HepG2 (cell line): ENCODE measurements around the gene CREB3. TPM values are rescaled to one million over a fixed set of nuclear protein-coding genes. Genes with fewer than 3 reads are reported as not detected.

Experiments
- AHR ChIP-seq: IDR thresholded peaks from 2 replicates; pipeline ENCODE4 v1.6.1; 2018; ENCODE audit warnings: missing genetic modification reagents, missing compliant biosample characterization
- CAMTA2 ChIP-seq: sonication (generic); formaldehyde crosslinking; IDR thresholded peaks from 2 replicates; pipeline ENCODE4 v1.4.0; 2020; ENCODE audit warnings: mild to moderate bottlenecking, missing genetic modification reagents, borderline replicate concordance
- ETV5 ChIP-seq: IDR thresholded peaks from 2 replicates; pipeline ENCODE4 v1.6.1; 2018; ENCODE audit warnings: missing biosample characterization, missing genetic modification reagents, inconsistent platforms, borderline replicate concordance
- NR2C2 ChIP-seq: sonication (generic); formaldehyde crosslinking; IDR thresholded peaks from 2 replicates; pipeline ENCODE4 v1.4.0; 2020; ENCODE audit warnings: missing genetic modification reagents, mild to moderate bottlenecking, moderate library complexity, borderline replicate concordance
- ONECUT2 ChIP-seq: sonication (generic); formaldehyde crosslinking; IDR thresholded peaks from 2 replicates; pipeline ENCODE4 v1.4.0; 2020; ENCODE audit warnings: missing genetic modification reagents
- PHB2 ChIP-seq: fragments of 450-650 bp; IDR thresholded peaks from 2 replicates; pipeline ENCODE4 v1.6.1; 2018; ENCODE audit not compliant: partially characterized antibody
- SIN3A ChIP-seq: IDR thresholded peaks from 2 replicates; pipeline ENCODE4 v1.6.1; 2011; ENCODE audit warnings: low read depth, mild to moderate bottlenecking, control low read depth, low read length, borderline replicate concordance
- SNAPC2 ChIP-seq: sonication (generic); formaldehyde crosslinking; IDR thresholded peaks from 2 replicates; pipeline ENCODE4 v1.8.1; 2022; ENCODE audit warnings: mild to moderate bottlenecking, missing genetic modification reagents
- TRIM24 ChIP-seq: sonication (generic); formaldehyde crosslinking; IDR thresholded peaks from 2 replicates; pipeline ENCODE4 v1.8.0; 2022; ENCODE audit warnings: mild to moderate bottlenecking, missing genetic modification reagents
- ZFP82 ChIP-seq: sonication (generic); formaldehyde crosslinking; IDR thresholded peaks from 2 replicates; pipeline ENCODE4 v1.5.1; 2020; ENCODE audit warnings: mild to moderate bottlenecking, missing genetic modification reagents, borderline replicate concordance
- ZNF616 ChIP-seq: sonication (generic); formaldehyde crosslinking; IDR thresholded peaks from 2 replicates; pipeline ENCODE4 v1.5.0; 2020; ENCODE audit warnings: low read depth, mild to moderate bottlenecking, missing genetic modification reagents
- ZNF839 ChIP-seq: sonication (generic); formaldehyde crosslinking; IDR thresholded peaks from 2 replicates; pipeline ENCODE4 v1.4.0; 2020; ENCODE audit warnings: missing genetic modification reagents, mild to moderate bottlenecking, borderline replicate concordance
- polyA plus RNA-seq, 8 experiments: library from polyadenylated mRNA; depleted of rRNA in 3 of 8; stranded (reverse) in 7 of 8; unstranded in 1 of 8; fragments of >200 nt; fragmentation: Illumina TruSeq in 4 of 8; extraction: Trizol in 4 of 8; gene quantifications; 2 replicates each; pipeline versions ENCODE4 v1.2.1 to v1.2.3, GENCODE V29; 2011 to 2016; ENCODE audit warnings: low read depth in 4 of 8, missing spikeins in 1 of 8, mixed read lengths in 1 of 8; ENCODE audit not compliant: insufficient read depth in 1 of 8
- total RNA-seq, 5 experiments: library from RNA; depleted of rRNA; stranded (reverse); fragments of >200 nt; fragmentation: Illumina TruSeq; extraction: Trizol; gene quantifications; 2 replicates each; pipeline ENCODE4 v1.2.3, GENCODE V29; 2016; ENCODE audit warnings: low read depth in 1 of 5
- TF ChIP-seq, protein P1 (sequence below): sonication (generic); formaldehyde crosslinking; IDR thresholded peaks from 2 replicates; pipeline ENCODE4 v1.4.0; 2020; ENCODE audit warnings: mild to moderate bottlenecking, missing genetic modification reagents
- TF ChIP-seq, protein P2 (sequence below), 2 experiments: sonication (generic) in 1 of 2; formaldehyde crosslinking in 1 of 2; IDR thresholded peaks; 2 replicates each; pipeline versions ENCODE4 v1.4.0 to v1.6.1; 2018 to 2020; ENCODE audit warnings: missing genetic modification reagents in 2 of 2, borderline replicate concordance in 1 of 2, low read depth in 1 of 2, mild to moderate bottlenecking in 1 of 2, missing biosample characterization in 1 of 2
- TF ChIP-seq, protein P3 (sequence below): sonication (generic); formaldehyde crosslinking; IDR thresholded peaks from 2 replicates; pipeline ENCODE4 v1.5.1; 2020; ENCODE audit warnings: missing genetic modification reagents, mild to moderate bottlenecking, borderline replicate concordance
- TF ChIP-seq, protein P4 (sequence below): sonication (generic); formaldehyde crosslinking; IDR thresholded peaks from 2 replicates; pipeline ENCODE4 v1.8.0; 2022; ENCODE audit warnings: mild to moderate bottlenecking, missing genetic modification reagents, moderate library complexity
- TF ChIP-seq, protein P5 (sequence below): sonication (generic); formaldehyde crosslinking; IDR thresholded peaks from 2 replicates; pipeline ENCODE4 v1.4.0; 2020; ENCODE audit warnings: missing genetic modification reagents

The CREB3 gene
- total and polyA plus RNA-seq, 2 of the 13 experiments (the other 11 are each of a cell fraction or from before 2014, with no cell fraction given): 11.1 to 34.2 TPM

DNA sequence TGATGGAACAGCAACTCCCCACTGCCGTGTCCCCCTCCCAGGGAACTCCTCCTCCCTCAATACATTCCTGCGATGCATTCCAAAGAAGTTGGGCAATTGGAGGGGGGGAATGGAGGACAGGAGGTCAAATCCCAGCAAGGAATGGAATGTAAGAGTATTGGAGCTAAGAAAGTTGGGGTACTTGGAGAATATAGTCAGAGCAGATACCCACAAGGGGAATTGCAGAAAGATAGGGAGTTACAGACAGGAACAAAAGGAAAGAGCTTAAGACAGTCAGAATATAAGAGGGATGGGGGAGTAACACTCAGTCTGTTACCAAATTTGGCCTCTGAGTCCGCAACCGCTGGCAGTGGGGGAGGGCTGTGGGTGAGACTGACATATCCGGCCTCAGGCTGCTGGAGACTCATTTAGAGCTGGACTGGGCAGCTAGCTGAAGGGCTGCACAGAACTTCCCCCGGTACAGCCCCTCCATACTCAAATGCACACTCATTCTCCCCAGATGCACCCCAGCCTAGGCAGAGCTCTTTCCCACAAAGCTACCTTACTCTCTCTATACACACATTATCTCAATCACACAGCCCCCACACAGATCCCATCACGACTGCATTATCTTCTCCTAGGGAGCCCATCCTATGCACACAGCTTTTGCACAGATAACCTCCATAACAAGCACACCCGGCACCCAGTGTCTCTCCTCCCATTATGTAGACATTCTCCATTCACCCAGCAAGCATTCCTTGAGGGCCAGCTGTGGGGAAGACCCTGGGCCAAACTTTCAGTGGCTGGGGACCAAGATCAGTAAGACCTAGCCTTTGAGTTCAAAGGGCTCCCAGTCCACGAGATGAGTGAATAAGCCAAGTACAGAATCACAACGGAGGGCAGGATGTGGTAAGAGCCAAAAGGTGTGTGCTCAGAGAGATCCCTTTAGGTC, 4.2 kb upstream of the CREB3 start (continued):
- TF ChIP-seq, protein P1, sequence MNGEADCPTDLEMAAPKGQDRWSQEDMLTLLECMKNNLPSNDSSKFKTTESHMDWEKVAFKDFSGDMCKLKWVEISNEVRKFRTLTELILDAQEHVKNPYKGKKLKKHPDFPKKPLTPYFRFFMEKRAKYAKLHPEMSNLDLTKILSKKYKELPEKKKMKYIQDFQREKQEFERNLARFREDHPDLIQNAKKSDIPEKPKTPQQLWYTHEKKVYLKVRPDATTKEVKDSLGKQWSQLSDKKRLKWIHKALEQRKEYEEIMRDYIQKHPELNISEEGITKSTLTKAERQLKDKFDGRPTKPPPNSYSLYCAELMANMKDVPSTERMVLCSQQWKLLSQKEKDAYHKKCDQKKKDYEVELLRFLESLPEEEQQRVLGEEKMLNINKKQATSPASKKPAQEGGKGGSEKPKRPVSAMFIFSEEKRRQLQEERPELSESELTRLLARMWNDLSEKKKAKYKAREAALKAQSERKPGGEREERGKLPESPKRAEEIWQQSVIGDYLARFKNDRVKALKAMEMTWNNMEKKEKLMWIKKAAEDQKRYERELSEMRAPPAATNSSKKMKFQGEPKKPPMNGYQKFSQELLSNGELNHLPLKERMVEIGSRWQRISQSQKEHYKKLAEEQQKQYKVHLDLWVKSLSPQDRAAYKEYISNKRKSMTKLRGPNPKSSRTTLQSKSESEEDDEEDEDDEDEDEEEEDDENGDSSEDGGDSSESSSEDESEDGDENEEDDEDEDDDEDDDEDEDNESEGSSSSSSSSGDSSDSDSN: 0 out of 2 replicates have a peak, but pooled peaks have one; percentile 31
- TF ChIP-seq TRIM24 (CRISPR knock-in tag) (no peak), SNAPC2 (CRISPR knock-in tag) (no peak), ZFP82 (CRISPR knock-in tag) (no peak), ZNF616 (CRISPR knock-in tag) (0 out of 2 replicates have a peak, but pooled peaks have one; percentile 42), NR2C2 (CRISPR knock-in tag) (no peak), ZNF839 (CRISPR knock-in tag) (no peak), SIN3A (no peak), ONECUT2 (CRISPR knock-in tag) (no peak), PHB2 (no peak), CAMTA2 (no peak), ETV5 (CRISPR knock-in tag) (peak; percentile 24; the same call in 1 of the 2 replicates), AHR (CRISPR knock-in tag) (no peak)
- TF ChIP-seq, protein P2, sequence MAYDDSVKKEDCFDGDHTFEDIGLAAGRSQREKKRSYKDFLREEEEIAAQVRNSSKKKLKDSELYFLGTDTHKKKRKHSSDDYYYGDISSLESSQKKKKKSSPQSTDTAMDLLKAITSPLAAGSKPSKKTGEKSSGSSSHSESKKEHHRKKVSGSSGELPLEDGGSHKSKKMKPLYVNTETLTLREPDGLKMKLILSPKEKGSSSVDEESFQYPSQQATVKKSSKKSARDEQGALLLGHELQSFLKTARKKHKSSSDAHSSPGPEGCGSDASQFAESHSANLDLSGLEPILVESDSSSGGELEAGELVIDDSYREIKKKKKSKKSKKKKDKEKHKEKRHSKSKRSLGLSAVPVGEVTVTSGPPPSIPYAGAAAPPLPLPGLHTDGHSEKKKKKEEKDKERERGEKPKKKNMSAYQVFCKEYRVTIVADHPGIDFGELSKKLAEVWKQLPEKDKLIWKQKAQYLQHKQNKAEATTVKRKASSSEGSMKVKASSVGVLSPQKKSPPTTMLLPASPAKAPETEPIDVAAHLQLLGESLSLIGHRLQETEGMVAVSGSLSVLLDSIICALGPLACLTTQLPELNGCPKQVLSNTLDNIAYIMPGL (CRISPR knock-in tag; IDR thresholded peaks at IDR 0.05; ENCODE audit: borderline replicate concordance in 1 of 2, low read depth in 1 of 2): no peak
- TF ChIP-seq, protein P3, sequence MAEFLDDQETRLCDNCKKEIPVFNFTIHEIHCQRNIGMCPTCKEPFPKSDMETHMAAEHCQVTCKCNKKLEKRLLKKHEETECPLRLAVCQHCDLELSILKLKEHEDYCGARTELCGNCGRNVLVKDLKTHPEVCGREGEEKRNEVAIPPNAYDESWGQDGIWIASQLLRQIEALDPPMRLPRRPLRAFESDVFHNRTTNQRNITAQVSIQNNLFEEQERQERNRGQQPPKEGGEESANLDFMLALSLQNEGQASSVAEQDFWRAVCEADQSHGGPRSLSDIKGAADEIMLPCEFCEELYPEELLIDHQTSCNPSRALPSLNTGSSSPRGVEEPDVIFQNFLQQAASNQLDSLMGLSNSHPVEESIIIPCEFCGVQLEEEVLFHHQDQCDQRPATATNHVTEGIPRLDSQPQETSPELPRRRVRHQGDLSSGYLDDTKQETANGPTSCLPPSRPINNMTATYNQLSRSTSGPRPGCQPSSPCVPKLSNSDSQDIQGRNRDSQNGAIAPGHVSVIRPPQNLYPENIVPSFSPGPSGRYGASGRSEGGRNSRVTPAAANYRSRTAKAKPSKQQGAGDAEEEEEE (CRISPR knock-in tag): no peak
- TF ChIP-seq, protein P4, sequence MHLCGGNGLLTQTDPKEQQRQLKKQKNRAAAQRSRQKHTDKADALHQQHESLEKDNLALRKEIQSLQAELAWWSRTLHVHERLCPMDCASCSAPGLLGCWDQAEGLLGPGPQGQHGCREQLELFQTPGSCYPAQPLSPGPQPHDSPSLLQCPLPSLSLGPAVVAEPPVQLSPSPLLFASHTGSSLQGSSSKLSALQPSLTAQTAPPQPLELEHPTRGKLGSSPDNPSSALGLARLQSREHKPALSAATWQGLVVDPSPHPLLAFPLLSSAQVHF: no peak
- TF ChIP-seq, protein P5, sequence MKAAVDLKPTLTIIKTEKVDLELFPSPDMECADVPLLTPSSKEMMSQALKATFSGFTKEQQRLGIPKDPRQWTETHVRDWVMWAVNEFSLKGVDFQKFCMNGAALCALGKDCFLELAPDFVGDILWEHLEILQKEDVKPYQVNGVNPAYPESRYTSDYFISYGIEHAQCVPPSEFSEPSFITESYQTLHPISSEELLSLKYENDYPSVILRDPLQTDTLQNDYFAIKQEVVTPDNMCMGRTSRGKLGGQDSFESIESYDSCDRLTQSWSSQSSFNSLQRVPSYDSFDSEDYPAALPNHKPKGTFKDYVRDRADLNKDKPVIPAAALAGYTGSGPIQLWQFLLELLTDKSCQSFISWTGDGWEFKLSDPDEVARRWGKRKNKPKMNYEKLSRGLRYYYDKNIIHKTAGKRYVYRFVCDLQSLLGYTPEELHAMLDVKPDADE (CRISPR knock-in tag): no peak
